Measurements from ENCODE around the gene NQO2. TPM values are rescaled to one million over a fixed set of nuclear protein-coding genes. Genes with fewer than 3 reads are reported as not detected.

Gene NQO2
- total RNA-seq, 1 donor from 2014 or later = 11.8 TPM

DNA sequence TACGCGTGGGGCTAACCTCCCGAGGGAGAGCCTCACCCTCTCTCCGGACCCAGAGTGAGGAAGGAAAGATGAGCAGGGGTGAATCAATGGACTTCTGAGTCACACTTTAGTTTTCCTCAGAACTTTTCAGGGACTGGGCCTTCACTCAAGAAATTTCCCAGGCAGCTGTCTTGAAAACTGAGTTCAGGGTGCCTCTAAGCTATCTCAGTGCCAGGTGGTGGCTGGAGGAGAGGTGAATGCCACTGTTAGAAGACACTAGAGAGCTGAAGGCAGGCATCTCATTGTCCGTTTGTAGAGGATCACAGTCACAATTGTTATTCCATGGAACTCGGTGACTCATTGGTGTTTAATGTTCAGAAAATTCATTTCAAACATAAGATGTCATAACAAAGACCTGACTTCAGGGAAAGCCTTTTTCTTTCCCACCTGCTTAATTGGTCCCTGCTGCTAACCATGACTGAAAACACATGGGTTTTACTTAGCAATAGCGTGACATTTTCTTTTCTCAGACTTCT, 23.1 kb upstream of the NQO2 start:
- Histone ChIP-seq H3K27ac (peak overlapping the region; percentile 53), H3K36me3 (no peaks in the 10 kb centered on the region), H3K27me3 (no peaks in the 10 kb centered on the region), H3K4me3 (no peak overlapping the region), H3K9me3 (no peaks in the 10 kb centered on the region), H3K4me1 (peaks cover 19% of the 10 kb centered on the region)
- TF ChIP-seq POLR2AphosphoS5 (IDR thresholded peaks at IDR 0.05; ENCODE audit: insufficient read depth in 1 of 2, low read depth in 1 of 2) (no peak), POLR2A (IDR thresholded peaks at IDR 0.05) (no peak)
- TF ChIP-seq, protein P1, sequence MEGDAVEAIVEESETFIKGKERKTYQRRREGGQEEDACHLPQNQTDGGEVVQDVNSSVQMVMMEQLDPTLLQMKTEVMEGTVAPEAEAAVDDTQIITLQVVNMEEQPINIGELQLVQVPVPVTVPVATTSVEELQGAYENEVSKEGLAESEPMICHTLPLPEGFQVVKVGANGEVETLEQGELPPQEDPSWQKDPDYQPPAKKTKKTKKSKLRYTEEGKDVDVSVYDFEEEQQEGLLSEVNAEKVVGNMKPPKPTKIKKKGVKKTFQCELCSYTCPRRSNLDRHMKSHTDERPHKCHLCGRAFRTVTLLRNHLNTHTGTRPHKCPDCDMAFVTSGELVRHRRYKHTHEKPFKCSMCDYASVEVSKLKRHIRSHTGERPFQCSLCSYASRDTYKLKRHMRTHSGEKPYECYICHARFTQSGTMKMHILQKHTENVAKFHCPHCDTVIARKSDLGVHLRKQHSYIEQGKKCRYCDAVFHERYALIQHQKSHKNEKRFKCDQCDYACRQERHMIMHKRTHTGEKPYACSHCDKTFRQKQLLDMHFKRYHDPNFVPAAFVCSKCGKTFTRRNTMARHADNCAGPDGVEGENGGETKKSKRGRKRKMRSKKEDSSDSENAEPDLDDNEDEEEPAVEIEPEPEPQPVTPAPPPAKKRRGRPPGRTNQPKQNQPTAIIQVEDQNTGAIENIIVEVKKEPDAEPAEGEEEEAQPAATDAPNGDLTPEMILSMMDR (IDR thresholded peaks at IDR 0.05) = no peak
- intact Hi-C loops (cut with DNase I) = no loop called here
- DNase-seq (ENCODE audit: extremely low spot score in 2 of 2) = no peak

DNA sequence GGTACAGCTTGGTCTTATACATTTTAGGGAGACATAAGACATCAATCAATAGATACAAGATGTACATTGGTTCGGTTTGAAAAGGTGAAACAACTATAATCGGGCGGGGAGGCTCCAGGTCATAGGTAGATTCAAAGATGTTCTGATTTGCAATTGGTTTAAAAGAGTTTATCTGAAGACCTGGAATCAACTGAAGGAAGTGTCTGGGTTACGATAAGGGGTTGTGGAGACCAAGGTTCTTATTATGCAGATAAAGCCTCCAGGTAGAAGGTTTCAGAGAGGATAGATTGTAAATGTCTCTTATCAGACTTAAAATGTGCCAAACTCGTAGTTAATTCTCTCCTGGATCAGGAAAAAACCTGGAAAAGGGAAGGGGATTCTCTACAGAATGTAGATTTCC, 22.4 kb upstream of the NQO2 start:
- intact Hi-C loops (cut with DNase I) = no loop called here
- Histone ChIP-seq H3K9me3 (no peaks in the 10 kb centered on the region), H3K36me3 (no peaks in the 10 kb centered on the region), H3K27me3 (no peaks in the 10 kb centered on the region), H3K27ac (peak overlapping the region; percentile 53), H3K4me1 (peaks cover 23% of the 10 kb centered on the region), H3K4me3 (no peak overlapping the region)
- DNase-seq (ENCODE audit: extremely low spot score in 2 of 2) = no peak
- TF ChIP-seq, protein P1 (IDR thresholded peaks at IDR 0.05) = no peak
- TF ChIP-seq POLR2A (IDR thresholded peaks at IDR 0.05) = no peak
- no peak for TF ChIP-seq POLR2AphosphoS5 (IDR thresholded peaks at IDR 0.05; ENCODE audit: insufficient read depth in 1 of 2, low read depth in 1 of 2)

DNA sequence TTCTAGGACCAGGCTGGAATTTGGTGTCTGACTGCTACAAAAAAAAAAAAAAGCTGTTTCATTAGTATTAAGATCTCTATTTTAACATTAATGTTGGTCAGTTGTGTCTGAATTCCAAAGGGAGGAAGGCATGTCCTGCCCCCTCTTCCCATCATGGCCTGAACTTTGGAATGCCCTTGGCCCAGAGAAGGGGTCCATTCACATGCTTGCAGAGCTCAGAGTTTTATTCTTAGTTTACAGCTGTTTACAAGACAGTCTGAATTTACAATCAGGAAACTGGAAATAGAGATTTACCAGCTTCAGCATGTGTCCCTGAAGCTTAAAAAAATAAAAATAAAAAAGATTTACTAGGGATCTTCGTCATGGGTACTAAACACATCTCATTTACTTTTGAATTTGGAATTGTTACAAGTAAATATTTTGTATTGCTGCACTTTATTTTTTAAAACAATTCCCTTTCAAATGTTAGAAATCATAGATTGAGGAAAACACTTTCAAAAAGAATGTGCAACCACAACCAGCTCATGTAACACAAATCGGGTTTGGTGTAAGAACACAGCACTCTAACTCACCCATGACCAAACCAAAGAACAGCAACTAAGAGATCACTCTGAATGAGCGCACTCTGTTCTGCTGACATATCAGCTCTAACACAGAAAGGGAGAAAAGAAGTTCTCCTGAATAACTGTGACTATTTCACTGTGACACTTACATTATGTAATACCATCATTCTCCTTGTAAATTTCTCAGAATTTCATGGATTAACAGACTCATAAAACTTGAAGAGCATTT, 21.7 kb upstream of the NQO2 start:
- no peaks in the 10 kb centered on the region for H3K36me3 ChIP-seq
- H3K27me3 ChIP-seq = no peaks in the 10 kb centered on the region
- no peaks in the 10 kb centered on the region for H3K9me3 ChIP-seq
- intact Hi-C loops (cut with DNase I) = no loop called here
- H3K4me3 ChIP-seq = no peak overlapping the region
- peak overlapping the region; percentile 53 for H3K27ac ChIP-seq
- H3K4me1 ChIP-seq = peaks cover 30% of the 10 kb centered on the region
- TF ChIP-seq POLR2AphosphoS5 (IDR thresholded peaks at IDR 0.05; ENCODE audit: insufficient read depth in 1 of 2, low read depth in 1 of 2) (peak in 1 of 2 donors; percentile 15), POLR2A (IDR thresholded peaks at IDR 0.05) (no peak)
- no peak for DNase-seq (ENCODE audit: extremely low spot score in 2 of 2)

DNA sequence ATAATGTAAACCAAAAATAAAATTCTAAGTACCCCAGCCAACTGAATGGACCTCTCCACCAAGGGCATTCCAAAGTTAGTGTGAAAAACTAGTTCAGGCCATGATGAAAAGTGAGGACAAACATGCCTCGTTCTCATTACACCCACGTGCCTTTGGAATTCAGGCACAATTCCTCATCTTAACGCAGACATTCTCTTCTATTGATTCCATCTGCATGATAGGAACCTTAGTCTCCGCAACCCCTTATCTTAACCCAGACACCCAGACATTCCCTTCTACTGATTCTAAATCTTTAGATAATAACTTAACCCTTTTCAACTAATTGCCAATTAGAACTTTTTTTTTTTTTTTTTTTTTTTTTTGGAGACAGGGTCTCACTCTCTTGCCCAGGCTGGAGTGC, 20.8 kb upstream of the NQO2 start:
- intact Hi-C loops (cut with DNase I) = no loop called here
- DNase-seq (ENCODE audit: extremely low spot score in 2 of 2) = no peak
- Histone ChIP-seq H3K36me3 (no peaks in the 10 kb centered on the region), H3K4me3 (no peak overlapping the region), H3K27ac (peak overlapping the region; percentile 53), H3K9me3 (no peaks in the 10 kb centered on the region), H3K27me3 (no peaks in the 10 kb centered on the region), H3K4me1 (peaks cover 32% of the 10 kb centered on the region)
- no peak for TF ChIP-seq POLR2A (IDR thresholded peaks at IDR 0.05)
- TF ChIP-seq POLR2AphosphoS5 (IDR thresholded peaks at IDR 0.05; ENCODE audit: insufficient read depth in 1 of 2, low read depth in 1 of 2) = no peak
- TF ChIP-seq, protein P1 (IDR thresholded peaks at IDR 0.05) = no peak

DNA sequence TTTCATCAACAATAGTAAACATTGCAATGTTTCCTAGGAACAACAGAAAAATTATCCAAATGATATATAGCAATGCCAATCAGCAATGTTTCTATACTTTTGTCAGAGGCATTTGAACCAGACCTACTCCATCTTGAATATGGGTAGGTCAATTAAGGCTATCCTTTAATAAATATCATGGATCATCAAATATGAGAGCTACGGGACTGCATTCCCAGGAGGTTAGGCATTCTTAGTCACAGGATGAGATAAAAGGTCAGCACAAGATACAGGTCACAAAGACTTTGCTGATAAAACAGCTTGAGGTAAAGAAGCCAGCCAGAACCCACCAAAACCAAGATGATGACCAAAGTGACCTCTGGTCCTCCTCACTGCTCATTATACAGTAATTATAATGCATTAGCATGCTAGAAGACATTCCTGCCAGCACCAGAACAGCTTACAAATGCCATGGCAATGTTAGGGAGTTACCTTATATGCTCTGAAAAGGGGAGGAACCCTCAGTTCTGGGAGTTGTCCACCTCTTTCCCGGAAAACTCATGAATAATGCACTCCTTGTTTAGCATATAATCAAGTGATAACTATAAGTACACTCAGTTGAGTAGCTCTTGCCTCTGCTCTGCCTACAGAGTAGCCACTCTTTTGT, 19.8 kb upstream of the NQO2 start:
- Histone ChIP-seq H3K27ac (peak overlapping the region; percentile 13), H3K4me1 (peaks cover 32% of the 10 kb centered on the region), H3K27me3 (no peaks in the 10 kb centered on the region), H3K36me3 (no peaks in the 10 kb centered on the region), H3K9me3 (no peaks in the 10 kb centered on the region), H3K4me3 (no peak overlapping the region)
- TF ChIP-seq, protein P1 (IDR thresholded peaks at IDR 0.05) = no peak
- TF ChIP-seq POLR2A (IDR thresholded peaks at IDR 0.05) = no peak
- TF ChIP-seq POLR2AphosphoS5 (IDR thresholded peaks at IDR 0.05; ENCODE audit: insufficient read depth in 1 of 2, low read depth in 1 of 2) = no peak
- no peak for DNase-seq (ENCODE audit: extremely low spot score in 2 of 2)
- intact Hi-C loops (cut with DNase I) = no loop called here
